ENCODE results near the gene NAIF1.

- TF ChIP-seq, protein P1, sequence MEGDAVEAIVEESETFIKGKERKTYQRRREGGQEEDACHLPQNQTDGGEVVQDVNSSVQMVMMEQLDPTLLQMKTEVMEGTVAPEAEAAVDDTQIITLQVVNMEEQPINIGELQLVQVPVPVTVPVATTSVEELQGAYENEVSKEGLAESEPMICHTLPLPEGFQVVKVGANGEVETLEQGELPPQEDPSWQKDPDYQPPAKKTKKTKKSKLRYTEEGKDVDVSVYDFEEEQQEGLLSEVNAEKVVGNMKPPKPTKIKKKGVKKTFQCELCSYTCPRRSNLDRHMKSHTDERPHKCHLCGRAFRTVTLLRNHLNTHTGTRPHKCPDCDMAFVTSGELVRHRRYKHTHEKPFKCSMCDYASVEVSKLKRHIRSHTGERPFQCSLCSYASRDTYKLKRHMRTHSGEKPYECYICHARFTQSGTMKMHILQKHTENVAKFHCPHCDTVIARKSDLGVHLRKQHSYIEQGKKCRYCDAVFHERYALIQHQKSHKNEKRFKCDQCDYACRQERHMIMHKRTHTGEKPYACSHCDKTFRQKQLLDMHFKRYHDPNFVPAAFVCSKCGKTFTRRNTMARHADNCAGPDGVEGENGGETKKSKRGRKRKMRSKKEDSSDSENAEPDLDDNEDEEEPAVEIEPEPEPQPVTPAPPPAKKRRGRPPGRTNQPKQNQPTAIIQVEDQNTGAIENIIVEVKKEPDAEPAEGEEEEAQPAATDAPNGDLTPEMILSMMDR (IDR thresholded peaks at IDR 0.05): no peak
- TF ChIP-seq POLR2AphosphoS5 (IDR thresholded peaks at IDR 0.05; ENCODE audit: low read depth, low read length) (no peak), REST (IDR thresholded peaks at IDR 0.05; ENCODE audit: insufficient read depth in 1 of 2, low read depth in 2 of 2, low read length in 1 of 2) (no peak), TCF7L2 (IDR thresholded peaks at IDR 0.05; ENCODE audit: low read depth, low read length) (no peak)
Measured at GRCh38 chr9:128033609-128034008, 33.5 kb downstream of the NAIF1 start.
